Mammary epithelial cell (primary cell): ENCODE results near the gene DNAJC30.

Experiments
- CTCF ChIP-seq, 2 donors: IDR thresholded peaks in 1 of 2; conservative IDR thresholded peaks in 1 of 2; 2 replicates each; pipeline ENCODE4 v1.5.1; 2011 to 2012; ENCODE audit warnings: inconsistent platforms in 2 of 2, low read length in 2 of 2, mild to moderate bottlenecking in 2 of 2, control low read depth in 1 of 2, low read depth in 1 of 2; ENCODE audit not compliant: insufficient read depth in 1 of 2; ENCODE audit errors: extremely low read depth in 1 of 2
- EZH2 ChIP-seq: IDR thresholded peaks from 2 replicates; pipeline ENCODE4 v1.6.1; 2012; ENCODE audit warnings: low read length, inconsistent platforms, borderline replicate concordance

- TF ChIP-seq EZH2 (no peak), CTCF (conservative IDR thresholded peaks at IDR 0.05 in 1 of 2, IDR thresholded peaks at IDR 0.05 in 1 of 2; ENCODE audit: extremely low read depth in 1 of 2, insufficient read depth in 1 of 2, low read depth in 1 of 2, low read length in 2 of 2) (no peak)
These were observed 13.3 kb downstream of the DNAJC30 start for GRCh38 chr7:73669858-73670385.
